ENCODE measurements around the gene FGFBP1.

The FGFBP1 gene

DNA sequence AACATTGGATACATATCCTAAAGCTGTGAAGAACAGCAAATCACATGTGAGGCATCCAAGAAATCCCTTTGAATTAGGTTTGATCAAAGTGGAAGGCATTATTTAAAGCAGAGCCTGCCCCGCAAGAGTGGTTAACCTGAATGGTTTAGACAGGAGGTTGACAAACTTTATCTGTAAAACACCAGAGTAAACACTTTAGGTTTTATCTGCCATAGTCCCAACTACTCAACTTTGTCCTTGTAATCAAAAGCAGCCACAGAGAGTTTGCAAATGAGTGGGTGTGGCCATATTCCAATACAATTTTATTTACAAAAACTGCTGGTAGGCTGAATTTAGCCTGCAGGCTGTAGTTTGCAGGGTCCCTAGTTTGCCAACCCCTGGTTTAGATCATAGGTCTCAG, 49.7 kb upstream of the FGFBP1 start:
- Histone ChIP-seq H3K4me3 (ENCODE audit: low read depth, low read length) (no peak overlapping the region), H3K4me1 (ENCODE audit: control insufficient read depth, insufficient read depth, low read length) (no peaks in the 10 kb centered on the region), H3K36me3 (ENCODE audit: control insufficient read depth in 2 of 2, insufficient read depth in 1 of 2, low read length in 2 of 2) (no peaks in the 10 kb centered on the region), H3K27ac (ENCODE audit: extremely low read depth, low read depth, low read length) (no peak overlapping the region), H3K9me3 (ENCODE audit: control insufficient read depth, insufficient read depth, low read depth, low read length) (no peaks in the 10 kb centered on the region)
- POLR2A ChIA-PET: no interaction called here
- CTCF ChIA-PET: interaction anchor here (1.8 kb wide), 1 partner anchor 13 kb away, joined by 7 read pairs; no protein-coding TSS in a partner anchor
- no peak for TF ChIP-seq ZNF324 (tag by site-specific recombination; IDR thresholded peaks at IDR 0.05)
- TF ChIP-seq, protein P1, sequence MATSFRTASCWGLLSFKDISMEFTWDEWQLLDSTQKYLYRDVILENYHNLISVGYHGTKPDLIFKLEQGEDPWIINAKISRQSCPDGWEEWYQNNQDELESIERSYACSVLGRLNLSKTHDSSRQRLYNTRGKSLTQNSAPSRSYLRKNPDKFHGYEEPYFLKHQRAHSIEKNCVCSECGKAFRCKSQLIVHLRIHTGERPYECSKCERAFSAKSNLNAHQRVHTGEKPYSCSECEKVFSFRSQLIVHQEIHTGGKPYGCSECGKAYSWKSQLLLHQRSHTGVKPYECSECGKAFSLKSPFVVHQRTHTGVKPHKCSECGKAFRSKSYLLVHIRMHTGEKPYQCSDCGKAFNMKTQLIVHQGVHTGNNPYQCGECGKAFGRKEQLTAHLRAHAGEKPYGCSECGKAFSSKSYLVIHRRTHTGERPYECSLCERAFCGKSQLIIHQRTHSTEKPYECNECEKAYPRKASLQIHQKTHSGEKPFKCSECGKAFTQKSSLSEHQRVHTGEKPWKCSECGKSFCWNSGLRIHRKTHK (tag by site-specific recombination; IDR thresholded peaks at IDR 0.05): no peak
- no peak for TF ChIP-seq KLF1 (tag by site-specific recombination; IDR thresholded peaks at IDR 0.05)
- TF ChIP-seq ZNF785 (tag by site-specific recombination; IDR thresholded peaks at IDR 0.05): no peak
- no peak for TF ChIP-seq ZNF274 (IDR thresholded peaks at IDR 0.05; ENCODE audit: low read length)
- no peak for TF ChIP-seq ZNF274 (tag by site-specific recombination; IDR thresholded peaks at IDR 0.05; ENCODE audit: borderline replicate concordance)
- TF ChIP-seq ZNF664 (tag by site-specific recombination; IDR thresholded peaks at IDR 0.05): no peak
- TF ChIP-seq SCRT1 (tag by site-specific recombination; IDR thresholded peaks at IDR 0.05; ENCODE audit: borderline replicate concordance): no peak
- no peak for TF ChIP-seq ZNF48 (tag by site-specific recombination; IDR thresholded peaks at IDR 0.05)
- no peak for TF ChIP-seq ZXDB (tag by site-specific recombination; IDR thresholded peaks at IDR 0.05)
- TF ChIP-seq ZFP69B (tag by site-specific recombination; IDR thresholded peaks at IDR 0.05): no peak
- TF ChIP-seq, protein P2, sequence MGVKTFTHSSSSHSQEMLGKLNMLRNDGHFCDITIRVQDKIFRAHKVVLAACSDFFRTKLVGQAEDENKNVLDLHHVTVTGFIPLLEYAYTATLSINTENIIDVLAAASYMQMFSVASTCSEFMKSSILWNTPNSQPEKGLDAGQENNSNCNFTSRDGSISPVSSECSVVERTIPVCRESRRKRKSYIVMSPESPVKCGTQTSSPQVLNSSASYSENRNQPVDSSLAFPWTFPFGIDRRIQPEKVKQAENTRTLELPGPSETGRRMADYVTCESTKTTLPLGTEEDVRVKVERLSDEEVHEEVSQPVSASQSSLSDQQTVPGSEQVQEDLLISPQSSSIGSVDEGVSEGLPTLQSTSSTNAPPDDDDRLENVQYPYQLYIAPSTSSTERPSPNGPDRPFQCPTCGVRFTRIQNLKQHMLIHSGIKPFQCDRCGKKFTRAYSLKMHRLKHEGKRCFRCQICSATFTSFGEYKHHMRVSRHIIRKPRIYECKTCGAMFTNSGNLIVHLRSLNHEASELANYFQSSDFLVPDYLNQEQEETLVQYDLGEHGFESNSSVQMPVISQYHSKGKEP (tag by site-specific recombination; IDR thresholded peaks at IDR 0.05): no peak
- TF ChIP-seq ZBTB20 (tag by site-specific recombination; IDR thresholded peaks at IDR 0.05): no peak
- TF ChIP-seq ZNF596 (tag by site-specific recombination; IDR thresholded peaks at IDR 0.05): no peak
- TF ChIP-seq ZNF140 (tag by site-specific recombination; IDR thresholded peaks at IDR 0.05): no peak

DNA sequence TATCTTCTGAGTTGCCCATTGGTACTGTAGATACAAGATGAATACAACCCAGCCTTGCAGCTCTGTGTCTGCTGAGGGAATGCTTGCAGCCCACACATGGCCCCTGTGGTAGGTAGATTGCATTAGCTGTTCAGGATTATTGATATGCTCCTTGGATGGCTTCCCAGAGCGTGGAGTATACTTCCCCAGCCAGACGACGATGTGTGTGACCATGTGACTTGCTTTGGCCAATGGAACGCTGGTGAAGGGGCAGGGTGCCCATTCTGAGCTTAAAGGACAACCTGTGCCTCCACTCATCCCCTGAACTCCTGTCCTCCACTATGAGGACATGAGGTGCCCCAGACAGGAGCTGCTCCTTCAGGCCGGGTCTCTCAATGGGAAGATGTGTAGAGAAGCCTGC, 48.4 kb upstream of the FGFBP1 start:
- Histone ChIP-seq H3K4me3 (ENCODE audit: low read depth, low read length) (no peak overlapping the region), H3K27ac (ENCODE audit: extremely low read depth, low read depth, low read length) (no peak overlapping the region), H3K9me3 (ENCODE audit: control insufficient read depth, insufficient read depth, low read depth, low read length) (no peaks in the 10 kb centered on the region), H3K36me3 (ENCODE audit: control insufficient read depth in 2 of 2, insufficient read depth in 1 of 2, low read length in 2 of 2) (no peaks in the 10 kb centered on the region), H3K4me1 (ENCODE audit: control insufficient read depth, insufficient read depth, low read length) (no peaks in the 10 kb centered on the region)
- CTCF ChIA-PET: interaction anchor here (1.1 kb wide), 1 partner anchor 14 kb away, joined by 6 read pairs; no protein-coding TSS in a partner anchor
- POLR2A ChIA-PET: no interaction called here
- no peak for TF ChIP-seq SCRT2 (tag by site-specific recombination; IDR thresholded peaks at IDR 0.05)
- TF ChIP-seq ZEB2 (tag by site-specific recombination; IDR thresholded peaks at IDR 0.05): no peak
- TF ChIP-seq, protein P3, sequence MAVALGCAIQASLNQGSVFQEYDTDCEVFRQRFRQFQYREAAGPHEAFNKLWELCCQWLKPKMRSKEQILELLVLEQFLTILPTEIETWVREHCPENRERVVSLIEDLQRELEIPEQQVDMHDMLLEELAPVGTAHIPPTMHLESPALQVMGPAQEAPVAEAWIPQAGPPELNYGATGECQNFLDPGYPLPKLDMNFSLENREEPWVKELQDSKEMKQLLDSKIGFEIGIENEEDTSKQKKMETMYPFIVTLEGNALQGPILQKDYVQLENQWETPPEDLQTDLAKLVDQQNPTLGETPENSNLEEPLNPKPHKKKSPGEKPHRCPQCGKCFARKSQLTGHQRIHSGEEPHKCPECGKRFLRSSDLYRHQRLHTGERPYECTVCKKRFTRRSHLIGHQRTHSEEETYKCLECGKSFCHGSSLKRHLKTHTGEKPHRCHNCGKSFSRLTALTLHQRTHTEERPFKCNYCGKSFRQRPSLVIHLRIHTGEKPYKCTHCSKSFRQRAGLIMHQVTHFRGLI (tag by site-specific recombination; IDR thresholded peaks at IDR 0.05): no peak
- TF ChIP-seq ZNF223 (tag by site-specific recombination; IDR thresholded peaks at IDR 0.05): no peak
- no peak for TF ChIP-seq ZNF19 (tag by site-specific recombination; IDR thresholded peaks at IDR 0.05; ENCODE audit: low read depth)
- TF ChIP-seq, protein P4, sequence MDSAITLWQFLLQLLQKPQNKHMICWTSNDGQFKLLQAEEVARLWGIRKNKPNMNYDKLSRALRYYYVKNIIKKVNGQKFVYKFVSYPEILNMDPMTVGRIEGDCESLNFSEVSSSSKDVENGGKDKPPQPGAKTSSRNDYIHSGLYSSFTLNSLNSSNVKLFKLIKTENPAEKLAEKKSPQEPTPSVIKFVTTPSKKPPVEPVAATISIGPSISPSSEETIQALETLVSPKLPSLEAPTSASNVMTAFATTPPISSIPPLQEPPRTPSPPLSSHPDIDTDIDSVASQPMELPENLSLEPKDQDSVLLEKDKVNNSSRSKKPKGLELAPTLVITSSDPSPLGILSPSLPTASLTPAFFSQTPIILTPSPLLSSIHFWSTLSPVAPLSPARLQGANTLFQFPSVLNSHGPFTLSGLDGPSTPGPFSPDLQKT (IDR thresholded peaks at IDR 0.05; ENCODE audit: borderline replicate concordance, low read depth, low read length): no peak
- no peak for TF ChIP-seq ZNF600 (tag by site-specific recombination; IDR thresholded peaks at IDR 0.05)
- TF ChIP-seq HOXA7 (CRISPR knock-in tag; IDR thresholded peaks at IDR 0.05; ENCODE audit: borderline replicate concordance): no peak
- TF ChIP-seq GFI1B (tag by site-specific recombination; IDR thresholded peaks at IDR 0.05): no peak
- no peak for TF ChIP-seq ZNF292 (tag by site-specific recombination; IDR thresholded peaks at IDR 0.05; ENCODE audit: borderline replicate concordance, low read depth)
- no peak for TF ChIP-seq ZNF133 (tag by site-specific recombination; IDR thresholded peaks at IDR 0.05)
- no peak for TF ChIP-seq ZNF544 (tag by site-specific recombination; IDR thresholded peaks at IDR 0.05)
- no peak for TF ChIP-seq ZSCAN16 (tag by site-specific recombination; IDR thresholded peaks at IDR 0.05)
- TF ChIP-seq ZNF138 (tag by site-specific recombination; IDR thresholded peaks at IDR 0.05; ENCODE audit: borderline replicate concordance): no peak
- no peak for TF ChIP-seq MZF1 (tag by site-specific recombination; IDR thresholded peaks at IDR 0.05; ENCODE audit: borderline replicate concordance)
- TF ChIP-seq KLF7 (tag by site-specific recombination; IDR thresholded peaks at IDR 0.05; ENCODE audit: borderline replicate concordance): no peak
- TF ChIP-seq ZBTB8A (tag by site-specific recombination; IDR thresholded peaks at IDR 0.05): no peak

All from HEK293 (cell line).